GM10266 (cell line): ENCODE data around the gene CD48.

ENCODE experiments used
- DNase-seq: peaks from one replicate; pipeline ENCODE4 v3.0.0; 2012; ENCODE audit errors: extremely low spot score
- TF ChIP-seq, protein P1 (sequence below): IDR thresholded peaks from 2 replicates; pipeline ENCODE4 v1.5.1; 2012; ENCODE audit warnings: mild to moderate bottlenecking, low read depth; ENCODE audit not compliant: control insufficient read depth, insufficient read depth; ENCODE audit errors: missing control alignments

Gene CD48

DNA sequence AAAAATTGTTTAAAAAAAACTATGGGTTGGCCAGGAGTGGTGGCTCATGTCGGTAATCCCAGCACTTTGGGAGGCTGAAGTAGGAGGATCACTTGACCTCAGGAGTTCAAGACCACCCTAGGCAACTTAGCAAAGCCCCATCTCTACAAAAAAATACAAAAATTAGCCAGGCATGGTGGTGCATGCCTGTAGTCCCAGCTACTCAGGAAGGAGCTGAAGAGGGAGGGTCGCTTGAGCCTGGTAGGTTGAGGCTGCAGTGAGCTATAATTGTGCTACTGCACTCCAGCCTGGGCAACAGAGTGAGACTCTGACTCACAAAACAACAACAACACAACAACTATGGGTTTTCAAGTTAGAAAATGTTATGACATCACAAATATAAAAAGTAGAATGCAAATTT, 43.8 kb upstream of the CD48 start:
- TF ChIP-seq, protein P1, sequence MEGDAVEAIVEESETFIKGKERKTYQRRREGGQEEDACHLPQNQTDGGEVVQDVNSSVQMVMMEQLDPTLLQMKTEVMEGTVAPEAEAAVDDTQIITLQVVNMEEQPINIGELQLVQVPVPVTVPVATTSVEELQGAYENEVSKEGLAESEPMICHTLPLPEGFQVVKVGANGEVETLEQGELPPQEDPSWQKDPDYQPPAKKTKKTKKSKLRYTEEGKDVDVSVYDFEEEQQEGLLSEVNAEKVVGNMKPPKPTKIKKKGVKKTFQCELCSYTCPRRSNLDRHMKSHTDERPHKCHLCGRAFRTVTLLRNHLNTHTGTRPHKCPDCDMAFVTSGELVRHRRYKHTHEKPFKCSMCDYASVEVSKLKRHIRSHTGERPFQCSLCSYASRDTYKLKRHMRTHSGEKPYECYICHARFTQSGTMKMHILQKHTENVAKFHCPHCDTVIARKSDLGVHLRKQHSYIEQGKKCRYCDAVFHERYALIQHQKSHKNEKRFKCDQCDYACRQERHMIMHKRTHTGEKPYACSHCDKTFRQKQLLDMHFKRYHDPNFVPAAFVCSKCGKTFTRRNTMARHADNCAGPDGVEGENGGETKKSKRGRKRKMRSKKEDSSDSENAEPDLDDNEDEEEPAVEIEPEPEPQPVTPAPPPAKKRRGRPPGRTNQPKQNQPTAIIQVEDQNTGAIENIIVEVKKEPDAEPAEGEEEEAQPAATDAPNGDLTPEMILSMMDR, result no peak
- DNase-seq, result no peak

DNA sequence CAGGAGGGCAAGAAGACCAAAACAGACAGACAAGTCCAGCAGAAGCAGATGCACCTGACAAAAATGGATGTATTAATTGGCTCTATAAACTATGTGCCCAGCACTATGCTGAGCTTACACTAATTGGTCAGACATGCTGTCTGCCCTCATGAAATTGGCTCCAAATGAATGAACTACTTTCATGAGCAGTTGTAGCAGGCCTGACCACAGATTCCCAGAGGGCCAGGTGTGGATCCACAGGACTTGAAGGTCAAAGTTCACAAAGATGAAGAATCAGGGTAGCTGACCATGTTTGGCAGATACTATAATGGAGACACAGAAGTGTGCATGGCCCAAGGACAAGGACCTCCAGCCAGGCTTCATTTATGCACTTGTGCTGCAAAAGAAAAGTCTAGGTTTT, 42.0 kb upstream of the CD48 start:
- TF ChIP-seq, protein P1, result no peak
- DNase-seq, result no peak

DNA sequence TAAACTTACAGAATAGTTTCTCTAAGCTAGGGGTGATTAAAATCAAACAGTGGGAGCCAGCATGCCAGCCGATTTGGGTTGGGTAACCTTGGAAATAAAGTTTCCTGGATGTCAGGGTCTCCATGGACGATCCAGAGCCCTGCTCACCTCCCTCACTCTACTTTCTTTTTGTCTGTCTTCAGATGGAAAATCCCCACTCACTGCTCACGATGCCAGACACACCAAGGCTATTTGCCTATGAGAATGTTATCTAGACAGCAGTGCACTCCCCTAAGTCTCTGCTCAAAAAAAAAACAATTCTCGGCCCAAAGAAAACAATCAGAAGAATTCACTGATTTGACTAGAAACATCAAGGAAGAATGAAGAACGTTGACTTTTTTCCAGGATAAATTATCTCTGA, 41.3 kb upstream of the CD48 start:
- TF ChIP-seq, protein P1, result no peak
- DNase-seq, result no peak

DNA sequence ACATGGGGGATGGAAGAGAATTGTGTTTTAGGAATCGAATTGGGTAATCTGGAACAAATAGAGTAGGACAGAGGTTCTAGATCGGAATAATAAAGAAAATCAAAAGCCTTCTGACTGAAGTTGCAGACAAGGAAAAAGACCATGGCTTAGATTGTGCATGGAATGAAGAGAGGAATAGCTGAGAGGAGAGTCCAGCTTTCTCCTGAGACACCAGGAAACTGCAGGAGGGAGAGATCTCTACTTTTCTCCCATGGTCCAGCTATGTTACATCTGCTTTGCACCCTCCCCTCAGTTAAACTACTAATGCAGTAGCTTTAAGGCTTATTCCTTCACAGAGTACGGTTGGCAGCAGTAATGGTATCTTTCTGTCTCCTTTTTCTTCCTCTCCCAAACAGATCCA, 40.8 kb upstream of the CD48 start:
- DNase-seq, result no peak
- TF ChIP-seq, protein P1, result no peak

DNA sequence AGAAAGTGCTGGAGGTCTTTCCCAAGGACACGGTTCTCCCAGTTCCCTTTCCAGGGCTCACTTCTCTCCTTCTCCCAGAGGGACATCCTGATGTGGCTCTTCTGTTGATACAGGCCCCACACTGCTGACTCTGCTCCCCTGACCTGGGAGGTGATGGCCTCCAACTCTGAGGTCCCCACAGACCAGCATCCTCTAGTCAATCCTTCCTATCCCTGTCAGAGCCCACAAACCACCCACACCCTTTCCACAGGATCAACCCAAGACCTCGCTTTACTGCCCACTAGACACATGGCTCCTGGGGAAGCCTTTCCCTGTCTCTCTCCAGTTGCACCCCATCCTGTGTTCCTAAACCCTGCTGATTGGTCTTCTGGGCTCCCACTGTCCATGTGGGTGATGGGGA, 39.0 kb upstream of the CD48 start:
- TF ChIP-seq, protein P1, result no peak
- DNase-seq, result no peak

DNA sequence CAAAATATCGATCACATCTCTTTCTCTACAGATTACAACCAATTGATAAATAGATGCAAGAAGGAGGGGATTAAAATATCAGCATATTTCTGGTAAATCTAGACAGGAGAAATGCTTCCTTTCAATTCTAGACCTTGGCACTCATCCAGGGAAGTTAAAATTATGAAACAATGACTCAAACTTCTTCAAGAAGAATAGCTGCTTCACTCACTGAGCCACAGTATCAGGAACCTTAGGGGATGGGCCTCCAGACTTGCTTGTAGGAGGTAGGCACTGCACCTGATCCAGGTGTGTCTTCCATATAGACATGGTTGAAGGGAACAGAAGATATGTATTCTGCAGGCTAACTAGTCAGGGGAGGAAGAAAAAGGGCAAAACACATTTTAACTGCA, 37.3 kb upstream of the CD48 start:
- TF ChIP-seq, protein P1, result no peak
- no peak for DNase-seq

DNA sequence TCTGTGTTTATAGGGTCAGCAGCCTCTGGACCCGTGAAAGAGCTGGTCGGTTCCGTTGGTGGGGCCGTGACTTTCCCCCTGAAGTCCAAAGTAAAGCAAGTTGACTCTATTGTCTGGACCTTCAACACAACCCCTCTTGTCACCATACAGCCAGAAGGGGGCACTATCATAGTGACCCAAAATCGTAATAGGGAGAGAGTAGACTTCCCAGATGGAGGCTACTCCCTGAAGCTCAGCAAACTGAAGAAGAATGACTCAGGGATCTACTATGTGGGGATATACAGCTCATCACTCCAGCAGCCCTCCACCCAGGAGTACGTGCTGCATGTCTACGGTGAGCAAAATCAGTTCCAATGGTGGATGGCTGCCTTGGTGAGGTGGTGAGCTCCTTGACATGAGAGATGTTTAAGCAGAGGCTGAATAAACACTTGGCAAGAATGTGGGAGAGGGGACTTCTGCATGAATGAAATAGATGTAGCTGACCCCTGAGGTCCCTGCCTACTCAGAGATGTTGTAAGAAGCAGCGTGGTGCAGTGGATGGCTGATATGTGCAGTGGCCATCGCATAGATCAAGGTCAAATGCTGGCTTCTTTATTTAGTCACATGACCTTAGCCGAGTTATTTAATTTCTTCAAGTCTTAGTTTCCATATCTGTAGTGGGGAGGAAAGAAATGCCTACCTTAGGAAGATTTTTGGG, 36.7 kb upstream of the CD48 start:
- DNase-seq, result no peak

More for the DNA sequence above, 36.7 kb upstream of the CD48 start:
- TF ChIP-seq, protein P1, result peak; percentile 42
